MM.1S (cell line): ENCODE data around the gene RSBN1.

ENCODE experiments used
- DNase-seq: peaks from one replicate; pipeline ENCODE4 v3.0.0-alpha.2; 2015
- H2AFZ ChIP-seq: fragments of 300-600 bp; sonication (generic); 2 replicates; pipeline ENCODE4 v1.6.0; 2016; ENCODE audit warnings: antibody characterized with exemption, low read length
- H3F3A ChIP-seq: fragments of 300-600 bp; sonication (generic); 2 replicates; pipeline ENCODE4 v1.6.1; 2016; ENCODE audit warnings: mild to moderate bottlenecking, antibody characterized with exemption, low read length, moderate library complexity, mixed read lengths; ENCODE audit not compliant: insufficient read depth
- H3K27ac ChIP-seq: fragments of 300-600 bp; sonication (generic); 2 replicates; pipeline ENCODE4 v1.5.1; 2016; ENCODE audit warnings: mild to moderate bottlenecking, low read length
- H3K27me3 ChIP-seq: fragments of 300-600 bp; sonication (generic); replicated peaks from 2 replicates; pipeline ENCODE4 v1.6.0; 2016; ENCODE audit warnings: low read length; ENCODE audit not compliant: insufficient read depth
- H3K36me3 ChIP-seq: fragments of 300-600 bp; sonication (generic); replicated peaks from 2 replicates; pipeline ENCODE4 v1.6.1; 2016; ENCODE audit warnings: mild to moderate bottlenecking, low read length, mixed read lengths; ENCODE audit not compliant: insufficient read depth
- H3K4me1 ChIP-seq: fragments of 300-600 bp; sonication (generic); 2 replicates; pipeline ENCODE4 v1.6.1; 2016; ENCODE audit warnings: low read length, mixed read lengths
- H3K4me2 ChIP-seq: fragments of 300-600 bp; sonication (generic); 2 replicates; pipeline ENCODE4 v1.6.0; 2016; ENCODE audit warnings: low read depth, low read length
- H3K4me3 ChIP-seq: fragments of 300-600 bp; sonication (generic); 2 replicates; pipeline ENCODE4 v1.5.1; 2016; ENCODE audit warnings: low read length, mixed read lengths
- H3K79me2 ChIP-seq: fragments of 300-600 bp; sonication (generic); 2 replicates; pipeline ENCODE4 v1.6.1; 2016; ENCODE audit warnings: mixed run types, low read length, mixed read lengths
- H3K9ac ChIP-seq: fragments of 300-600 bp; sonication (generic); 2 replicates; pipeline ENCODE4 v1.6.1; 2016; ENCODE audit warnings: low read length, mixed read lengths
- H3K9me2 ChIP-seq: fragments of 300-600 bp; sonication (generic); replicated peaks from 2 replicates; pipeline ENCODE4 v1.6.1; 2016; ENCODE audit warnings: mild to moderate bottlenecking, low read length, mixed read lengths; ENCODE audit not compliant: insufficient read depth
- H3K9me3 ChIP-seq: fragments of 300-600 bp; sonication (generic); replicated peaks from 2 replicates; pipeline ENCODE4 v1.6.1; 2016; ENCODE audit warnings: mild to moderate bottlenecking, low read length, mixed read lengths; ENCODE audit not compliant: insufficient read depth
- H4K20me1 ChIP-seq: fragments of 300-600 bp; sonication (generic); 2 replicates; pipeline ENCODE4 v1.6.1; 2016; ENCODE audit warnings: mild to moderate bottlenecking, low read length, moderate library complexity, mixed read lengths; ENCODE audit not compliant: insufficient read depth
- EZH2 ChIP-seq: fragments of 300-600 bp; sonication (generic); optimal IDR thresholded peaks from 2 replicates; pipeline ENCODE3; 2017; ENCODE audit warnings: low read depth, mild to moderate bottlenecking, antibody characterized with exemption, low read length, mixed read lengths
- EZH2phosphoT487 ChIP-seq: fragments of 300-600 bp; sonication (generic); IDR thresholded peaks from 2 replicates; pipeline ENCODE4 v1.6.1; 2018; ENCODE audit warnings: antibody characterized with exemption, low read length
- TF ChIP-seq, protein P1 (sequence below): fragments of 300-600 bp; sonication (generic); IDR thresholded peaks from 2 replicates; pipeline ENCODE4 v1.5.1; 2016; ENCODE audit warnings: antibody characterized with exemption, low read length, mixed read lengths

RSBN1 gene

DNA sequence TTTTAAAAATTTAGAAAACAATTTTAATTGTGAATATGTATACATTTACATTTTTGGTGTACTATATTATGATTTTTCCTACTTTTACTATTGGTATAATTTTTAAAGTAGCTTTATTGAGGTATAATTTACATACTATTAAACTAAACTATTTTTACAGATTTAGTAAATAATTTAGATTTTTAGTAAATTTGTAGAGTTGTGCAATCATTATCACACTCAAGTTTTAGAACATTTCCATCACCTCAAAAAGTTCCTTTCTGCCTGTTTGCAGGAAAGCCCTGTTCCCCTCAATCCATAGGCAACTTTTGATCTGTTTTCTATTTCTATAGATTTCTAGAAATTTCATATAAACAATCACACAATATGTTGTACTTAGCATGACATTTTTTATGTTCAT is 61.2 kb downstream of the RSBN1 start:
- TF ChIP-seq EZH2phosphoT487 (no peak), EZH2 (no peak)
- TF ChIP-seq, protein P1, sequence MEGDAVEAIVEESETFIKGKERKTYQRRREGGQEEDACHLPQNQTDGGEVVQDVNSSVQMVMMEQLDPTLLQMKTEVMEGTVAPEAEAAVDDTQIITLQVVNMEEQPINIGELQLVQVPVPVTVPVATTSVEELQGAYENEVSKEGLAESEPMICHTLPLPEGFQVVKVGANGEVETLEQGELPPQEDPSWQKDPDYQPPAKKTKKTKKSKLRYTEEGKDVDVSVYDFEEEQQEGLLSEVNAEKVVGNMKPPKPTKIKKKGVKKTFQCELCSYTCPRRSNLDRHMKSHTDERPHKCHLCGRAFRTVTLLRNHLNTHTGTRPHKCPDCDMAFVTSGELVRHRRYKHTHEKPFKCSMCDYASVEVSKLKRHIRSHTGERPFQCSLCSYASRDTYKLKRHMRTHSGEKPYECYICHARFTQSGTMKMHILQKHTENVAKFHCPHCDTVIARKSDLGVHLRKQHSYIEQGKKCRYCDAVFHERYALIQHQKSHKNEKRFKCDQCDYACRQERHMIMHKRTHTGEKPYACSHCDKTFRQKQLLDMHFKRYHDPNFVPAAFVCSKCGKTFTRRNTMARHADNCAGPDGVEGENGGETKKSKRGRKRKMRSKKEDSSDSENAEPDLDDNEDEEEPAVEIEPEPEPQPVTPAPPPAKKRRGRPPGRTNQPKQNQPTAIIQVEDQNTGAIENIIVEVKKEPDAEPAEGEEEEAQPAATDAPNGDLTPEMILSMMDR = no peak
- no peak for DNase-seq
- peaks cover 8% of the 10 kb centered on the region for H3K79me2 ChIP-seq

DNA sequence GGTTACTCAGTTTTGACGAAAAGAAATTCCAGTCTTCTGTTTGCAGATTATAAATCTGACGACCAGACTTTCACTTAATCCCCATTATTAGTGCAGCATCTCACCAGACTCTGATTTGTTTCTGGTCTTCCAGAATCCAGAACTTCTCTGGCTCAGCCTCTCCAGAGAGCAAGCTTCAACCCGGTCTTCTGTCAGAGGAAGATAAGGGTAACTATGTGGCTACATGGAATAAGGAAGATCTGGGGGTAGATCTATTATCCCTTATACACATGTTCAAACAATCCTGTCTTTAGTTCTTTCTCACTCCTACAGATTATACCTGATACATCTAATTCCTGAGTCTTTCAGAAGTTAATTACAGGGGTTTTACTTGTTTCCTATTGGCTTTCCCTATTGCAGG is 62.9 kb downstream of the RSBN1 start:
- H3K36me3 ChIP-seq = no peaks in the 10 kb centered on the region
- no peak for DNase-seq

More for the DNA sequence above, 61.2 kb downstream of the RSBN1 start:
- Histone ChIP-seq H3F3A (no peaks in the 10 kb centered on the region), H3K9ac (no peak overlapping the region), H3K9me2 (no peaks in the 10 kb centered on the region), H3K9me3 (no peaks in the 10 kb centered on the region), H2AFZ (no peak overlapping the region), H3K4me2 (no peak overlapping the region), H3K4me3 (no peak overlapping the region), H3K27ac (no peak overlapping the region), H3K27me3 (no peaks in the 10 kb centered on the region), H4K20me1 (no peaks in the 10 kb centered on the region), H3K4me1 (no peaks in the 10 kb centered on the region), H3K36me3 (no peaks in the 10 kb centered on the region)

DNA sequence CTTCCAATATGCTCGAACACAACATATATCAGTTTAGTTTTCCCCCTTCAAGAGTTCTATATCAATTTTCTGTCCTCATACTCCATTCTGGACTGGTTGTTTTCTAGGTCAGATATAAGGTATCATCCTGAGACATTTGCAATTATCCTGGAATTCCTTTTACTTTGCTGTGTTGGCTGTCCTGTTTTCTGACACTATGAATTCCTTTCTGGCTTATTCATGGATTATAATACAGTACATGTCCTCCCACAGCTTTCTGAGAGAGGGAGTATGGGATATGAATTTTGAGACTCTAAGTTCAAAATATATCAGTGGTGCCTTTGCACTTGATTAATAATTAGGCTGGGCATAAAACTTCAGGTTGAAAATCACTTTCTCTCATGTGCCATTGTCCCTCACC is 64.9 kb downstream of the RSBN1 start:
- TF ChIP-seq EZH2phosphoT487 (no peak), EZH2 (no peak)
- TF ChIP-seq, protein P1 = no peak
- Histone ChIP-seq H4K20me1 (no peaks in the 10 kb centered on the region), H3K9ac (no peak overlapping the region), H3K9me3 (no peaks in the 10 kb centered on the region), H3K36me3 (no peaks in the 10 kb centered on the region), H3F3A (no peaks in the 10 kb centered on the region), H3K4me3 (no peak overlapping the region), H2AFZ (no peak overlapping the region), H3K4me1 (no peaks in the 10 kb centered on the region), H3K27me3 (no peaks in the 10 kb centered on the region), H3K9me2 (no peaks in the 10 kb centered on the region), H3K4me2 (no peak overlapping the region), H3K79me2 (no peaks in the 10 kb centered on the region), H3K27ac (no peak overlapping the region)
- no peak for DNase-seq

More for the DNA sequence above, 62.9 kb downstream of the RSBN1 start:
- Histone ChIP-seq H4K20me1 (no peaks in the 10 kb centered on the region), H3K27ac (no peak overlapping the region), H3F3A (no peaks in the 10 kb centered on the region), H3K27me3 (no peaks in the 10 kb centered on the region), H3K9ac (no peak overlapping the region), H3K9me2 (no peaks in the 10 kb centered on the region), H3K4me1 (no peaks in the 10 kb centered on the region), H3K79me2 (0 out of 2 replicates have a peak, but pooled peaks cover 2% of the 10 kb centered on the region), H2AFZ (no peak overlapping the region), H3K4me3 (no peak overlapping the region), H3K4me2 (no peak overlapping the region), H3K9me3 (no peaks in the 10 kb centered on the region)
- TF ChIP-seq, protein P1 = no peak
- TF ChIP-seq EZH2phosphoT487 = no peak

DNA sequence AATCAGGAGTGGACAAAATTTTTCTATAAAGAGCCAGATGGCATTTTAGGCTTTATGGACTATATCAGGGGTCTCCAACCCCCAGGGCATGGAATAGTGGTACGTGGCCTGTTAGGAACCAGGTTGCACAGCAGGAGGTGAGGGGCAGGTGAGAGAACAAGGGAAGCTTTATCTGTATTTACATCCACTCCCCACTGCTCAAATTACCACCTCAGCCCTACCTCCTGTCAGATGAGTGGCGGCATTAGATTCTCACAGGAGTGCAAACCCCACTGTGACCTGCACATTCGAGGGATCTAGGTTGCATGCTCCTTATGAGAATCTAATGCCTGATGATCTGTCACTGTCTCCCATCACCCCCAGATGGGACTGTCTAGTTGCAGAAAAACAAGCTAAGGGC is 66.9 kb downstream of the RSBN1 start:
- Histone ChIP-seq H3K36me3 (no peaks in the 10 kb centered on the region), H3K4me2 (no peak overlapping the region), H3K9ac (no peak overlapping the region), H3K27me3 (no peaks in the 10 kb centered on the region), H3K4me1 (no peaks in the 10 kb centered on the region), H3K9me3 (no peaks in the 10 kb centered on the region), H2AFZ (no peak overlapping the region), H4K20me1 (no peaks in the 10 kb centered on the region), H3K79me2 (no peaks in the 10 kb centered on the region), H3F3A (no peaks in the 10 kb centered on the region), H3K27ac (no peak overlapping the region), H3K9me2 (no peaks in the 10 kb centered on the region), H3K4me3 (no peak overlapping the region)
- TF ChIP-seq, protein P1 = no peak
- TF ChIP-seq EZH2phosphoT487 (no peak), EZH2 (no peak)
- no peak for DNase-seq
